Liver (tissue), 9 donors: ENCODE results near the gene SPTBN1. TPM values are rescaled to one million over a fixed set of nuclear protein-coding genes. Genes with fewer than 3 reads are reported as not detected.

Experiments
- DNase-seq: peaks from one replicate; pipeline ENCODE4 v3.0.0-alpha.2; 2017; ENCODE audit warnings: low spot score
- H3K27ac ChIP-seq, 2 donors: one replicate each; pipeline ENCODE4 v1.7.0; 2013; ENCODE audit warnings: inconsistent platforms in 2 of 2, low read length in 2 of 2, control low read depth in 1 of 2, low read depth in 1 of 2, mild to moderate bottlenecking in 1 of 2
- H3K27me3 ChIP-seq, 4 donors: one replicate each; pipeline versions ENCODE4 v1.6.1 to v1.7.0; 2013; ENCODE audit warnings: low read length in 3 of 4, inconsistent platforms in 1 of 4, mild to moderate bottlenecking in 1 of 4, moderate library complexity in 1 of 4; ENCODE audit not compliant: control insufficient read depth in 4 of 4, insufficient read depth in 4 of 4
- H3K36me3 ChIP-seq, 4 donors: one replicate each; pipeline versions ENCODE4 v1.6.1 to v1.7.0; 2013; ENCODE audit warnings: low read length in 3 of 4, mild to moderate bottlenecking in 3 of 4, low read depth in 1 of 4, moderate library complexity in 1 of 4; ENCODE audit not compliant: control insufficient read depth in 4 of 4, insufficient read depth in 3 of 4
- H3K4me1 ChIP-seq, 4 donors: one replicate each; pipeline versions ENCODE4 v1.6.1 to v1.7.0; 2013; ENCODE audit warnings: low read length in 3 of 4, mild to moderate bottlenecking in 3 of 4, moderate library complexity in 1 of 4; ENCODE audit not compliant: control insufficient read depth in 4 of 4, insufficient read depth in 4 of 4
- H3K4me3 ChIP-seq, 3 donors: one replicate each; pipeline versions ENCODE4 v1.6.1 to v1.7.0; 2013; ENCODE audit warnings: low read length in 3 of 3, control low read depth in 1 of 3, low read depth in 1 of 3, mild to moderate bottlenecking in 1 of 3
- H3K9ac ChIP-seq, 2 donors: one replicate each; pipeline ENCODE4 v1.7.0; 2013; ENCODE audit warnings: low read length in 2 of 2, mild to moderate bottlenecking in 2 of 2, moderate library complexity in 2 of 2, control low read depth in 1 of 2, low read depth in 1 of 2
- H3K9me3 ChIP-seq, 4 donors: one replicate each; pipeline versions ENCODE4 v1.6.1 to v1.7.0; 2013; ENCODE audit warnings: low read length in 3 of 4; ENCODE audit not compliant: control insufficient read depth in 4 of 4
- ATF3 ChIP-seq: IDR thresholded peaks from 2 replicates; pipeline ENCODE4 v1.6.1; 2016; ENCODE audit warnings: antibody characterized with exemption
- CTCF ChIP-seq: fragments of 150-350 bp; IDR thresholded peaks from 2 replicates; pipeline ENCODE4 v1.5.1; 2017; ENCODE audit warnings: improper control_type of control experiment, low read depth, low read length; ENCODE audit not compliant: missing input control
- EGR1 ChIP-seq, 2 donors: IDR thresholded peaks; 2 replicates each; pipeline ENCODE4 v1.6.1; 2016 to 2018; ENCODE audit warnings: antibody characterized with exemption in 2 of 2, low read depth in 2 of 2
- FOXA1 ChIP-seq: IDR thresholded peaks from 2 replicates; pipeline ENCODE4 v1.6.1; 2016; ENCODE audit warnings: antibody characterized with exemption
- FOXA2 ChIP-seq: IDR thresholded peaks from 2 replicates; pipeline ENCODE4 v1.6.1; 2016; ENCODE audit warnings: antibody characterized with exemption
- GABPA ChIP-seq, 2 donors: IDR thresholded peaks in 1 of 2; conservative IDR thresholded peaks in 1 of 2; 2 replicates each; pipeline ENCODE4 v1.6.1; 2016; ENCODE audit warnings: antibody characterized with exemption in 2 of 2, mild to moderate bottlenecking in 1 of 2, moderate library complexity in 1 of 2
- HNF4A ChIP-seq, 2 donors: conservative IDR thresholded peaks; 2 replicates each; pipeline ENCODE4 v1.6.1; 2016; ENCODE audit warnings: antibody characterized with exemption in 2 of 2, mild to moderate bottlenecking in 2 of 2
- HNF4G ChIP-seq: IDR thresholded peaks from 2 replicates; pipeline ENCODE4 v1.6.1; 2016; ENCODE audit warnings: antibody characterized with exemption
- JUND ChIP-seq, 2 donors: IDR thresholded peaks; 2 replicates each; pipeline ENCODE4 v1.6.1; 2016; ENCODE audit warnings: antibody characterized with exemption in 2 of 2
- MAX ChIP-seq: IDR thresholded peaks from 2 replicates; pipeline ENCODE4 v1.6.1; 2016; ENCODE audit warnings: antibody characterized with exemption
- NR2F2 ChIP-seq: IDR thresholded peaks from 2 replicates; pipeline ENCODE4 v1.6.1; 2016; ENCODE audit warnings: antibody characterized with exemption
- RAD21 ChIP-seq, 2 donors: IDR thresholded peaks; 2 replicates each; pipeline ENCODE4 v1.6.1; 2016; ENCODE audit warnings: antibody characterized with exemption in 2 of 2, mild to moderate bottlenecking in 2 of 2
- REST ChIP-seq: IDR thresholded peaks from 2 replicates; pipeline ENCODE4 v1.6.1; 2016; ENCODE audit warnings: antibody characterized with exemption, mild to moderate bottlenecking
- RXRA ChIP-seq, 2 donors: IDR thresholded peaks; 2 replicates each; pipeline ENCODE4 v1.6.1; 2017 to 2018; ENCODE audit warnings: antibody characterized with exemption in 2 of 2, mild to moderate bottlenecking in 1 of 2
- SP1 ChIP-seq: IDR thresholded peaks from 2 replicates; pipeline ENCODE4 v1.6.1; 2018; ENCODE audit warnings: antibody characterized with exemption, mild to moderate bottlenecking
- TAF1 ChIP-seq: conservative IDR thresholded peaks from 2 replicates; pipeline ENCODE4 v1.6.1; 2016; ENCODE audit warnings: antibody characterized with exemption, mild to moderate bottlenecking
- YY1 ChIP-seq: IDR thresholded peaks from 2 replicates; pipeline ENCODE4 v1.6.1; 2016; ENCODE audit warnings: antibody characterized with exemption, mild to moderate bottlenecking
- WGBS: extraction: QIAGEN DNeasy Blood & Tissue Kit; methylation state at CpG from one replicate; pipeline ENCODE4 v1.1.7; 2013; 5-methylcytosine and 5-hydroxymethylcytosine counted together
- polyA plus RNA-seq, 2 donors: library from polyadenylated mRNA; stranded (reverse) in 1 of 2; unstranded in 1 of 2; fragments of 200-250 nt in 1 of 2; fragments of >200 nt in 1 of 2; fragmentation: Nextera tagmentation in 1 of 2; extraction: Ambion mirVana in 1 of 2; gene quantifications; one replicate each; pipeline versions ENCODE4 v1.2.1 to v1.2.3, GENCODE V29; 2013 to 2015
- total RNA-seq, 2 donors: library from RNA; depleted of rRNA; stranded (reverse); fragments of >200 nt; gene quantifications; one replicate each; pipeline ENCODE4 v1.2.3, GENCODE V29; 2014
- TF ChIP-seq, protein P1 (sequence below): IDR thresholded peaks from 2 replicates; pipeline ENCODE4 v1.6.1; 2016; ENCODE audit warnings: antibody characterized with exemption
- donor health status: healthy.
- donor health status: healthy.
- donor health status: healthy.
- donor health status: healthy.
- donor health status: healthy.

The SPTBN1 gene
- total and polyA plus RNA-seq, 4 donors: 44.8 to 191 (median 75.9) TPM

- TF ChIP-seq FOXA1 (no peak), REST (peak; percentile 0), HNF4A (conservative IDR thresholded peaks at IDR 0.05) (no peak)
- Histone ChIP-seq H3K4me1 (peaks cover 19 to 78% (median 61%) of the 10 kb centered on the region in 4 donors), H3K4me3 (no peak overlapping the region), H3K9me3 (no peaks in the 10 kb centered on the region), H3K27ac (peak overlapping the region; percentile 82 to 93), H3K9ac (peak overlapping the region in 1 of 2 donors; percentile 47), H3K36me3 (peaks cover 0 to 3% (median under 1%) of the 10 kb centered on the region in 4 donors), H3K27me3 (no peaks in the 10 kb centered on the region)
- DNase-seq: no peak
- 68% methylated on average over 7 of the region's 7 CpGs for WGBS
Measured at GRCh38 chr2:54590216-54591120, 134.3 kb downstream of the SPTBN1 start.

DNA sequence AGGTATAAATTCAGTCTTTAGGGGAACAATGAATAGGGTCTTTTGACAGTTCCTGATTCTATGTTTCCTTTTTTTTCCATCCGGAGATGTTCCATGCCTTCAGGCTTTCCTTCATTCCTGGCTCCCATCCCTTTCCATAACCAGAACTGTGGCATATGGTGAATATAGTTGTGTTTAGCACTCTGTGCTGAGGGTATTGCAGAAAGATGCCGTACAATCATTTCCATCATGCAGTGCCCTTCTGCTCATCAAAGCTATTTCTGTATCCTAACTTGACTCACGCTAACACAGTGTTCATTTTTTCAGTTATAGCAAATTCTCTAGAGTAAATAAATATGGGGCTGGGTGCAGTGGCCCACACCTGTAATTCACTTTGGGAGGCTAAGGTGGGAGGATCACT, 135.4 kb downstream of the SPTBN1 start:
- no peak overlapping the region for H3K9ac ChIP-seq

More for the DNA sequence above, 135.4 kb downstream of the SPTBN1 start:
- DNase-seq: no peak
- Histone ChIP-seq H3K4me3 (no peak overlapping the region), H3K9me3 (no peaks in the 10 kb centered on the region), H3K27me3 (no peaks in the 10 kb centered on the region), H3K36me3 (peaks cover 0 to 4% (median 1%) of the 10 kb centered on the region in 4 donors), H3K4me1 (peaks cover 28 to 78% (median 62%) of the 10 kb centered on the region in 4 donors), H3K27ac (peak overlapping the region; percentile 82 to 93)
- WGBS: 92% methylated on average over 3 of the region's 3 CpGs
- TF ChIP-seq RXRA (IDR thresholded peaks at IDR 0.05) (no peak), EGR1 (IDR thresholded peaks at IDR 0.05; ENCODE audit: low read depth in 2 of 2) (no peak), TAF1 (no peak), SP1 (no peak), NR2F2 (no peak), REST (no peak), RAD21 (IDR thresholded peaks at IDR 0.05) (no peak), FOXA2 (no peak), FOXA1 (no peak), HNF4G (no peak), CTCF (no peak), HNF4A (conservative IDR thresholded peaks at IDR 0.05) (no peak), MAX (no peak), ATF3 (no peak), JUND (IDR thresholded peaks at IDR 0.05) (no peak), GABPA (IDR thresholded peaks at IDR 0.05 in 1 of 2, conservative IDR thresholded peaks at IDR 0.05 in 1 of 2) (no peak), YY1 (no peak)
- TF ChIP-seq, protein P1, sequence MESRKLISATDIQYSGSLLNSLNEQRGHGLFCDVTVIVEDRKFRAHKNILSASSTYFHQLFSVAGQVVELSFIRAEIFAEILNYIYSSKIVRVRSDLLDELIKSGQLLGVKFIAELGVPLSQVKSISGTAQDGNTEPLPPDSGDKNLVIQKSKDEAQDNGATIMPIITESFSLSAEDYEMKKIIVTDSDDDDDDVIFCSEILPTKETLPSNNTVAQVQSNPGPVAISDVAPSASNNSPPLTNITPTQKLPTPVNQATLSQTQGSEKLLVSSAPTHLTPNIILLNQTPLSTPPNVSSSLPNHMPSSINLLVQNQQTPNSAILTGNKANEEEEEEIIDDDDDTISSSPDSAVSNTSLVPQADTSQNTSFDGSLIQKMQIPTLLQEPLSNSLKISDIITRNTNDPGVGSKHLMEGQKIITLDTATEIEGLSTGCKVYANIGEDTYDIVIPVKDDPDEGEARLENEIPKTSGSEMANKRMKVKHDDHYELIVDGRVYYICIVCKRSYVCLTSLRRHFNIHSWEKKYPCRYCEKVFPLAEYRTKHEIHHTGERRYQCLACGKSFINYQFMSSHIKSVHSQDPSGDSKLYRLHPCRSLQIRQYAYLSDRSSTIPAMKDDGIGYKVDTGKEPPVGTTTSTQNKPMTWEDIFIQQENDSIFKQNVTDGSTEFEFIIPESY: no peak
